Measurements from ENCODE around the gene HTT-AS.

GRCh38 chr4:3123181-3123671 lies 48.9 kb upstream of the HTT-AS start:
- TF ChIP-seq, protein P1, sequence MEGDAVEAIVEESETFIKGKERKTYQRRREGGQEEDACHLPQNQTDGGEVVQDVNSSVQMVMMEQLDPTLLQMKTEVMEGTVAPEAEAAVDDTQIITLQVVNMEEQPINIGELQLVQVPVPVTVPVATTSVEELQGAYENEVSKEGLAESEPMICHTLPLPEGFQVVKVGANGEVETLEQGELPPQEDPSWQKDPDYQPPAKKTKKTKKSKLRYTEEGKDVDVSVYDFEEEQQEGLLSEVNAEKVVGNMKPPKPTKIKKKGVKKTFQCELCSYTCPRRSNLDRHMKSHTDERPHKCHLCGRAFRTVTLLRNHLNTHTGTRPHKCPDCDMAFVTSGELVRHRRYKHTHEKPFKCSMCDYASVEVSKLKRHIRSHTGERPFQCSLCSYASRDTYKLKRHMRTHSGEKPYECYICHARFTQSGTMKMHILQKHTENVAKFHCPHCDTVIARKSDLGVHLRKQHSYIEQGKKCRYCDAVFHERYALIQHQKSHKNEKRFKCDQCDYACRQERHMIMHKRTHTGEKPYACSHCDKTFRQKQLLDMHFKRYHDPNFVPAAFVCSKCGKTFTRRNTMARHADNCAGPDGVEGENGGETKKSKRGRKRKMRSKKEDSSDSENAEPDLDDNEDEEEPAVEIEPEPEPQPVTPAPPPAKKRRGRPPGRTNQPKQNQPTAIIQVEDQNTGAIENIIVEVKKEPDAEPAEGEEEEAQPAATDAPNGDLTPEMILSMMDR (IDR thresholded peaks at IDR 0.05; ENCODE audit: low read depth, low read length): no peak
- TF ChIP-seq, protein P2, sequence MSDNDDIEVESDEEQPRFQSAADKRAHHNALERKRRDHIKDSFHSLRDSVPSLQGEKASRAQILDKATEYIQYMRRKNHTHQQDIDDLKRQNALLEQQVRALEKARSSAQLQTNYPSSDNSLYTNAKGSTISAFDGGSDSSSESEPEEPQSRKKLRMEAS (IDR thresholded peaks at IDR 0.05; ENCODE audit: low read depth, low read length): no peak
- TF ChIP-seq POLR2A (IDR thresholded peaks at IDR 0.05; ENCODE audit: extremely low read depth, insufficient read length): no peak
- TF ChIP-seq MYC (IDR thresholded peaks at IDR 0.05; ENCODE audit: low read depth, low read length): no peak

Measured in NB4 (cell line).